HG03469 (cell line): Measurements from ENCODE around the gene ALPK3.

Experiments used
- ATAC-seq: cut with Tn5 transposase; IDR thresholded peaks from one replicate; pipeline ENCODE4 v1.9.1; 2021; ENCODE audit warnings: mild to moderate bottlenecking, moderate library complexity, moderate number of reproducible peaks; ENCODE audit not compliant: unreplicated experiment

Gene ALPK3

DNA sequence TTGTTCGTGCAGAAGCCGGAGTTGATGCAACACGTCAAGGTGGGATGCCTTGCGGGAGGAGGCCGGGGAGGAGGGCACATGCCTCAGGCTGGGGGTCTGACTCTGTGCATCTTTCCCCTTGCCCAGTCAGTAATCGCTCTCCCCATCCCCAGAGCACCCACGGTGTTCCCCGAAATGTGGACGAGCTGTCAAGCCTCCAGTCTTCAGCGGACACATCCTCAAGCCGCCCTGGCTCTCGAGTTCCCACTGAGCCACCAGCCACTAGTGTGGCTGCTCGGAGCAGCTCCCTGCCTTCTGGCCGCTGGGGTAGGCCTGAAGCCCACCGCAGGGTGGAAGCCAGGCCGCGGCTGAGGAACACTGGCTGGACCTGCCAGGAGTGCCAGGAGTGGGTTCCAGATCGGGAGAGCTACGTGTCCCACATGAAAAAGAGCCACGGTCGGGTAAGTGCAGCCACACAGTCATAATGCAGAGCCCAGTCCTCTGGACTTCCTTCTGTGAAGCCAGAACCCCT is 18.7 kb upstream of the ALPK3 start:
- ATAC-seq = no peak

GRCh38 chr15:84799511-84800187 is 17.5 kb upstream of the ALPK3 start:
- ATAC-seq = no peak

- ATAC-seq = no peak
Observed at GRCh38 chr15:84800365-84800806, 16.8 kb upstream of the ALPK3 start.

DNA sequence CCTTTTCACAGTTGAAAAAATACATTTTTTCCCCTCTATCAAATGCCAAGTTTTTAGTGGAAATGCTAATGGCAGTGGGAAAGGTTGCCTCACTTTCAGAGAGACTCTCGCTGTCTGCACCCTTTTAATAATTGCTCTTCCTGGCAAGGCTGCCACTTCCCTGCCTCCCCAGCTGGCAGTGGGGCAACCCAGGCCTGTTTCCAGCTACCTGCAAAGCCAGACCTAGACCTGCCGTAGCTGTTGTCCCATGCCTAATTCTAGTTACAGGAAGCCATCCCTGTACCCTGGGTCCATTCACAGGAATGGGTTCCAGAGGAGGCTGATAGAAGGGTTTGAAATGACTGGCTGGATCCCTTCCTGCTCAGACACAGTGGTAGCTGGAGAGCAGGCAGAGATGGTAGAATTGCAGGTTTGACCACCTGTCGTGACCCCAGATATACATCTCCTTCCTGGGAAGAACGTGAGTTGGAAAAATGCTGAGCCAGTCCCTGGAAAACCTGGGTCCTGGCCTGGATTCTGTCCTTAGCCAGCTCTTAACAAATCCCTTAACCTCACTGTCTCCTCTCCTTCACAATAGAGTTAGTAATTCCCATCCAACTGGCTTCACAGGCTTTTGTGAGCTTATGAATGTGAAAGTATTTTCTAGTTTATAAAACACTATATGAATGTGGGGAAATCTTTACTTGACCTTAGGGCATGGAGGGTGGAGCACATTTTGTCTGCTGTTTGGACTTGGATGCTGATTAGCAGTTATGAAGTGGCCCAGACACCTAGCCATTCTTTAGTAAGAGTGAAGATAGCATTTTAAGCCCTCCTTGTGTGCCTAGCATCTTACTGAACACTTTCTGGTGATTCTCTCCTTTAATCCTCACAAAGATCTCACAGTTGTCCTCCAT is 12.9 kb upstream of the ALPK3 start:
- no peak for ATAC-seq

DNA sequence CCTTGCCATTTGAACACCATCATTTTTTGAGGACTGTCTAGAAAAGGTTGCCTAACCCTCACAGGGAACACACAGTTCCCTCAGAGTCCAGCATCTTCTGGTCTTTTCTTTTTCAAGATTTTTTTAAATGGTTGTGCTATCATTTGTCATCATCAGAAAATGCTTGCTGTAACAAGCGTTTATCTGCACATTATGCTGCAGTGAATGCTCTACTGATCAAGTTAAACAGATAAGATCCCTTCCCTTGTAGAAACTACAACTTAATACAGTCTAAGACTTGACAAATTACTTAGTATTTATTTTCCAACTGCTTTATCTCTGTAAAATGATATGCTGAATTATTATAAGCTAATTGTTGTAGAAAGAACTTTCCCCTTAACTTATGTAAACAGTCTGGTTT is 11.9 kb upstream of the ALPK3 start:
- ATAC-seq = no peak

DNA sequence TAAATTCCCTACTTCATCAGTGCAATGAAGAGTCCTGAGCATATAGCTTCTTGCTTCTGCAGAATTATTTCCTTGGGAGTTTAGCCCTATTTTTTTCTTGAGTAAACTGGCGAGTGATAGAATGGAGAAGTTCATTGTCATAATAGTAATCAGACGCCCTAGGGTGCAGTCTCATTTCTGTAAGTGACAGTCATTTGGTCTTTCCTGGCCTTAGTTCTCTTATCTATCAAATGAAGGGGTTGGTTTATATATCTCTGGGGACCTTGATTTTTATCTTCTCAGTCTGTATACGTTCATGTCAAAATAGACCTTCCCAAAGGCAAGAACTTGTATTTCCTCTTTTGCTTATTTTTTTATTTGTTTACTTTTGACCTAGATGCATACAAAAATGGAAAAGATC is 9.9 kb upstream of the ALPK3 start:
- no peak for ATAC-seq

DNA sequence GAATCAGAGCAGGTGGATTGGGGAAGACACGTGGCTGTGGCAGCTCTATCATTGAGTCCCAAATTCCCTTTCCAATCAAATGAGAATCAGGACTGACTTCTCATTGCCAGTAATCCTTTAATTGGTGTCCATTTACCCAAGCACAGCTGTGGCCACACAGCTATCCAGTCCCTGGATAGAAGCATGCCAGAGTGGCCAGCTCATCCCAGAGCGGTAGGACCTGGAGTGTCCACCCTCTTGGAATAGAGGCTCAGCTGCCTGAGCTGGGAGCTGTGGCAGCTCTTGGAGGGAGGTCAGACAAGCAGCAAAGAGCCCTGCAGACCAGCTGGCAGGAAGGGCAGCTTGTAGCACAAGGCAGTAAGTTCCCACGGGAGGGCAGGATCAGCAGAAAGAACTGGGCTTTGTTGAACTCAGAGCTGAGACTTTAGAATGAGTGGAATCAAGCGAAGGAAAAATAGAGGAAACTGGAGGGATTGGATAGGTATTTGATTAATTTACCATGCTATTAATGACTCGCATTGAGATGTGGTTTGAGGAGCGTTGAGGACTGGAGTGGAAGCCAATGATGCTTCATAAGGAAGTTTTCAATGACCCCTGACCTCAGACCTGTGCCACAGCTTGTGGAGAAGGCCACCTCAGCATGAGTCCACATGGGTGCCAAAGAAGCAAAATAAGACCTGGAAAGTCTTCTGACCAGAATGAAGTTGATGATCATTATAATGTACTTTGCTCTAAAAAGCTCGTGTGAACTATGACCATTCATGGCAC is 6.9 kb upstream of the ALPK3 start:
- no peak for ATAC-seq

GRCh38 chr15:84811151-84811550 is 6.0 kb upstream of the ALPK3 start:
- ATAC-seq = no peak

DNA sequence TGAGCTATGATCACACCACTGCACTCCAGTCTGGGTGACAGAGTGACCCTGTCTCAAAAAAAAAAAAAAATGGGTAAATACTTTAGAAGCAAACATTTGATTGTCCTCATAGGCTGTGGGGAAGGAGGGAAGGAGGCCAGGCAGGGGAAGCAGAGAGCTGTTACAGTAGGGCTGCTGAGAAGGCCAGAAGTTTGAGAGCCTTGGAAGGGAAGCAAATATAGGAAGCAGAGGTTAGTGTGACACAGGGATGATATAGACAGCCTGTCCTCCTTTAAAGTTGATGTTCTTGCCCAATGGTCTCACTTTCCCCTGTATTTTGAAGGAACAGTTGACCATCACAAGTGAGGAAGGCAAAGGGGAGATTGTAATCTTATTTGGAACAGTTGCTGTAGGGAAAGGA is 5.3 kb upstream of the ALPK3 start:
- ATAC-seq = no peak

DNA sequence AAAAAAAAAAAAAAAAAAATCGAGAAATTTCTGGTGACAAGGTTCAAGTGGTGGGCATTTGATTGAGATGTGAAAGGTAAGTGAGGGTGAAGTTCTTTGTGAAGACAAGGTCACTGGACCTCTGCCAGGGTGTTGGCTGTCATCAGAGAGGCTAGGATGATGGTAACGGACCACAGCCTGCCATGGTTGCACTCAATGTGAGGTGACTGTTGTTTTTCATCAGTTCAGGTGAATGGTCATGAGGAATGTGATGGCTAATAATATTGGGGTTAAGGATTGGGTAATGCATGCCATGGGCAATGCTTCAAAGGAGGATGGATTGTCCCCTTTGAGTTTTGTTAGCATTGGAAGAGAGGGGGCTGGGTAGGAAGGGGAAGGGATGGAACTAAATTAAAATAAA is 4.3 kb upstream of the ALPK3 start:
- no peak for ATAC-seq

DNA sequence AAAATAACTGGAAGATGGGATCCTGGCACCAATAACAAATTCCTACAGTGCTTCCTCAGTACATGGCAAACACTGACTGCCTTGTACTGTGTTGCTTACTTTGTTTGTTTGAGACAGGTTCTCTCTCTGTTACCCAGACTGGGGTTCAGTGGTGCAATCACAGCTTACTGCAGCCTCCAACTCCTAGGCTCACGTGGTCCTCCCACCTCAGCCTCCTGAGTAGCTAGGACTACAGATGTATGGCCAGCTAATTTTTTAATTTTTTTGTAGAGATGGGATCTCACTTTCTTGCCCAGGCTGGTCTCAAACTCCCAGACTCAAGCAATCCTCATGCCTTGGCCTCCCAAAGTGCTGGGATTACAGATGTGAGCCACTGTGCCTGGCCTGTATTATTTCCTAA is 3.7 kb upstream of the ALPK3 start:
- no peak for ATAC-seq

DNA sequence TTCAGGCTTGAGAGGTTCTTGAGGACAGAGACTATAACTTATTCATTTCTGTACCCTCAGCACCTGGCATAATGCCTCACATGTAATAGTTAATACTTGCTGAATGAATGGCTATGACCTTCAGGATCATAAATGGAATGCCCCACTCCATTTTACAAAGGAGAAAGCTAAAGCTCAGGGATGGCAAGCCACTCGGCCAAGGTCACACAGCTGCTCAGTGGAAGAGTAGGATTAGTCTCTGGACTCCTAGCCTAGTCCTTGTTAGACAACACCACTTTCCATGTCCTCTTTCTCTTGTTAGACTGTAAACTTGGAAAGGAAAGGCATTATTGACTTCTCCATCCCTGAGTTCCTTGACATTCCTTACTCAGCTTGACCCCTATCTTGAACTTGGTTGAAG is 3.2 kb upstream of the ALPK3 start:
- ATAC-seq = no peak

DNA sequence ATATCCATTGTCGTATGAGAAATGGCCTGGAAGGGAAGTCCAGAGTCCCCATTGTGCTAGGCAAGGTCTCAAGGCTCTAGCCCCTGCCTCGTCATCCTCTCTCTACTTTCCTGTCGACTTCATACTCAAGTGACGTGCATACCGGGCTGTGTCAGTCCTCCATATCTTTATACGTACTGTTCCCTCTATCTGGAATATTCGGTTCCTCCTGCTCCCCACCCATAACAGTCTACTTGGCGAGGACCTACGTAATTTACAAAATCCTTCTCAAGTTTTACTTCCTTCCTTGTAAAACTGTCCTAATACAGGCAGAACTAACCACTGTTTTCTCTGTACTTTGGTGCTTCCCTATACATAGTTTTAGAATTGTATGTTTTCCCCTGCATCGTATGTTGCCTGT is 2.2 kb upstream of the ALPK3 start:
- no peak for ATAC-seq

- no peak for ATAC-seq
Observed at GRCh38 chr15:84817466-84818081, 418 bp downstream of the ALPK3 start.

GRCh38 chr15:84818261-84819131 is 1.3 kb downstream of the ALPK3 start:
- no peak for ATAC-seq

GRCh38 chr15:84819291-84819768 is 2.2 kb downstream of the ALPK3 start:
- ATAC-seq = no peak

DNA sequence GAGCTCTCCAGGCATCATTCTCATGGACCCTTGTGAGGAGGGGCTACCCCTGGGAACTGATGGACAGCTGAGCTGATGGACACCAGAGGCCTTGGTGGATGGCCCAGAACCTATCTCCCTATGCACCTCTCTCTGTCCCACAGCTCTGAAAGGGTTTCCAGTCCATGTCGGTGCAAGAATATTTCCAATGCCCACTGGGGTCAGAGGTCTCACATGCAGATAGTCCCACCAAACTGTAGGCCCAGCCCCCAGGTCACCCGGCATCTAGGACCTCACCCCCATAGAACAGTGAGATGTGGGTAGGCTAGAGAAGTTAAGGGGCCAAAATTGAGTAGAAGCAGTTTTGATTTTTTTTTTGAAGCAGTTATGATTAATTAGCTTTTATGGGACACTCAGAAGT is 2.6 kb downstream of the ALPK3 start:
- no peak for ATAC-seq

- ATAC-seq = no peak
Observed at GRCh38 chr15:84821501-84822021, 4.4 kb downstream of the ALPK3 start.

GRCh38 chr15:84822653-84823281 is 5.6 kb downstream of the ALPK3 start:
- no peak for ATAC-seq
